LNCAP (cell line): ENCODE data around the gene GRAMD1B.

Experiments
- TF ChIP-seq, protein P1 (sequence below): fragments of 450-650 bp; IDR thresholded peaks from 2 replicates; pipeline ENCODE4 v1.5.1; 2017; ENCODE audit warnings: mild to moderate bottlenecking

Gene GRAMD1B

GRCh38 chr11:123475469-123475868 lies 45.4 kb downstream of the GRAMD1B start:
- TF ChIP-seq, protein P1, sequence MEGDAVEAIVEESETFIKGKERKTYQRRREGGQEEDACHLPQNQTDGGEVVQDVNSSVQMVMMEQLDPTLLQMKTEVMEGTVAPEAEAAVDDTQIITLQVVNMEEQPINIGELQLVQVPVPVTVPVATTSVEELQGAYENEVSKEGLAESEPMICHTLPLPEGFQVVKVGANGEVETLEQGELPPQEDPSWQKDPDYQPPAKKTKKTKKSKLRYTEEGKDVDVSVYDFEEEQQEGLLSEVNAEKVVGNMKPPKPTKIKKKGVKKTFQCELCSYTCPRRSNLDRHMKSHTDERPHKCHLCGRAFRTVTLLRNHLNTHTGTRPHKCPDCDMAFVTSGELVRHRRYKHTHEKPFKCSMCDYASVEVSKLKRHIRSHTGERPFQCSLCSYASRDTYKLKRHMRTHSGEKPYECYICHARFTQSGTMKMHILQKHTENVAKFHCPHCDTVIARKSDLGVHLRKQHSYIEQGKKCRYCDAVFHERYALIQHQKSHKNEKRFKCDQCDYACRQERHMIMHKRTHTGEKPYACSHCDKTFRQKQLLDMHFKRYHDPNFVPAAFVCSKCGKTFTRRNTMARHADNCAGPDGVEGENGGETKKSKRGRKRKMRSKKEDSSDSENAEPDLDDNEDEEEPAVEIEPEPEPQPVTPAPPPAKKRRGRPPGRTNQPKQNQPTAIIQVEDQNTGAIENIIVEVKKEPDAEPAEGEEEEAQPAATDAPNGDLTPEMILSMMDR: no peak

- TF ChIP-seq, protein P1: no peak
These were observed 47.3 kb downstream of the GRAMD1B start for GRCh38 chr11:123477205-123477907.

DNA sequence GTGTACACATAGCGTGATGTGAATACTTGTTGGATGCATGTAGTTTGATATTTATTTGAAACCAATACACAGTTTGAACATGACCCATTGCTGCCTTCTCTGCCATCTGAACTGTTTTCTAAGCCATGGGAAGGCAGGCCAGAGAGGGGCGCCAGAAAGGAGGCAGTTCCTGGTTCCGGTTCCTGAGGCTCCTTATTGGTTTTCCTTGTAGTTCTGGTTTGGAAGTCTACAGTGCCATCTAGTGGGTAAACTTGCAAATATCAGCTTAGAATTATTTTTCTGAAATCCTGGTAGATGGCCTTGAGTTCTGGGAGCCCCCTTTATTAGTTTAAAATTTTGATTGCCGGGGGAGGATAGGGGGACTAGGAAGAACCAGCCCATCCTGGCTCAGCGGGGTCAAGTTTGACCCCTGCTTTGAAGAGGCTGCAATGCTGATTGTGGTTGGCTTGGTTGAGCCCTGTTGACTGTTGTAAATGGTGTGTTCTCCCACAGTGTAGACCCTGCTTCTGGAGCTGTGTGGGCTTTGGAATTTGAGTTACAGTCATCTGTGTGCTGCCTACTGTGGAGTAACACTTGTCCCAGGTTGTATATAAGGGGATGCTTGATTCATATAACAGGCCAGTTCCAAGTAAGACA lies 48.4 kb downstream of the GRAMD1B start:
- TF ChIP-seq, protein P1: peak; percentile 74

DNA sequence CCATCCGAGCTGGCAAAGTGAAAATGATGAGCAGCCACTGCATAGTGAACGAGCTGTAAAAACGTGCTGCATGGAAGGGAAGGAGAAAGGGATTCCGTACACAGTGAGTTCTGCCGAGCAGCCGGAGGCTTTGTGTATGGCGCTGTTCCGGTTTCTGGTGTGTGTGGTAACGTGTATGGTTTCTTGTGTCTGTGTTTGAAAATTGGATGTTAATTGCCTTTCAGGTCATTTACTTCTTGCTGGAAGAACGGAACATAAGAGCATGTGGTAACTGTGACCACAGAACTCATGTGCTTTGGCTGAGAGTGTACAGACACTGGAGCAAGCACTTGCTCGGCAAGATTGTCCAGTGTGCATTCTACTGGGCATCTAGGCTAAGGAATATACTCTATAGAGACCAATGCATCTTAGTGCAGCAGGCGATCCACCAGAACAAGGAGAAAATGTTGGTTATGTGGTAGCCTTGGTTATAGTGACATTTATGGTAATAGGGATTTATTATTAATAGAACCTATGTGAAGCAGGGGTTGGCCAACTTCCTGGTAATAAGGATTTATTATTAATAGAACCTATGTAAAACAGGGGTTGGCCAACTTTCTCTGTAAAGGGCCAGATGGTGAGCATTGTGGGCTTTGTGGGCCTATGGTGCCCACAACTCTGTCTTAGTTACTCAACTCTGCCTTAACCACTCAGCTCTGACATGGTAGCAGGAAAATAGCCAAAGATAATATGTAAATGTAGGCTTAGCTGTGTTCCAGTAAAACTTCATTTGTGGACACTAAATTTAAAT lies 49.2 kb downstream of the GRAMD1B start:
- TF ChIP-seq, protein P1: no peak

- TF ChIP-seq, protein P1: no peak
These were observed 50.3 kb downstream of the GRAMD1B start for GRCh38 chr11:123480290-123480815.

DNA sequence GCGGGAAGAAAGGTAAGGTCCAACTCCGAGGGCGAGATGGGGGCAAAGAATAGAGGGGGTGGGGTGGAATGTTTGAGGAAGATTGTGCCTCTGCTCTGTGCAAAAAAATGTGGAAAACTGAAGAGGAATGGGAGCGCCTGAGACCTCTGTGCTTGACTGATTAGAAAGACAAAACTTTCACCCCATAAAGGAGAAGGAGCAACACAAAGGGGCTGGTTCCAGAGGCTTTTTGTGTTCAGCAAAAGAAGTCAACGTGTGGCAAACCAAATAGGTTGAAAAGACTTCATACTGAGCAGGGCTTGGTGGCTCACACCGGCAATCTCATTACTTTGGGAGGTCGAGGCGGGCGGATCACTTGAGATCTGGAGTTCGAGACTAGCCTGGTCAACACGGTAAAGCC lies 50.8 kb downstream of the GRAMD1B start:
- TF ChIP-seq, protein P1: no peak

- TF ChIP-seq, protein P1: no peak
These were observed 51.6 kb downstream of the GRAMD1B start for GRCh38 chr11:123481640-123482039.
